HepG2 (cell line): ENCODE data around the gene CACNA1H. TPM values are rescaled to one million over a fixed set of nuclear protein-coding genes. Genes with fewer than 3 reads are reported as not detected.

Source experiments
- ADNP ChIP-seq: sonication (generic); formaldehyde crosslinking; IDR thresholded peaks from 2 replicates; pipeline ENCODE4 v1.4.0; 2020; ENCODE audit warnings: missing genetic modification reagents
- GABPA ChIP-seq, 2 experiments: IDR thresholded peaks; 2 replicates each; pipeline ENCODE4 v1.6.1; 2011 to 2016; ENCODE audit warnings: low read depth in 2 of 2, low read length in 1 of 2, missing biosample characterization in 1 of 2, missing genetic modification characterization in 1 of 2
- GTF3A ChIP-seq: sonication (generic); formaldehyde crosslinking; conservative IDR thresholded peaks from 2 replicates; pipeline ENCODE4 v1.4.0; 2020; ENCODE audit warnings: mild to moderate bottlenecking, missing genetic modification reagents
- MED1 ChIP-seq: sonication (generic); formaldehyde crosslinking; IDR thresholded peaks from 2 replicates; pipeline ENCODE4 v1.4.0; 2020; ENCODE audit warnings: missing genetic modification reagents
- MED13 ChIP-seq: sonication (generic); formaldehyde crosslinking; IDR thresholded peaks from 2 replicates; pipeline ENCODE4 v1.5.0; 2020; ENCODE audit warnings: missing genetic modification reagents
- POGZ ChIP-seq: sonication (generic); formaldehyde crosslinking; IDR thresholded peaks from 2 replicates; pipeline ENCODE4 v1.4.0; 2020; ENCODE audit warnings: mild to moderate bottlenecking, missing genetic modification reagents
- RBFOX2 ChIP-seq: fragments of 200-400 bp; formaldehyde crosslinking; IDR thresholded peaks from 2 replicates; pipeline ENCODE4 v1.6.1; 2017; ENCODE audit warnings: low read depth, mild to moderate bottlenecking, low read length
- REL ChIP-seq: sonication (generic); formaldehyde crosslinking; conservative IDR thresholded peaks from 2 replicates; pipeline ENCODE4 v1.8.0; 2022; ENCODE audit warnings: mild to moderate bottlenecking, missing genetic modification reagents, moderate library complexity
- RORA ChIP-seq: sonication (generic); formaldehyde crosslinking; IDR thresholded peaks from 2 replicates; pipeline ENCODE4 v1.5.0; 2020; ENCODE audit warnings: mild to moderate bottlenecking, missing genetic modification reagents, moderate library complexity
- ZBTB38 ChIP-seq: sonication (generic); formaldehyde crosslinking; IDR thresholded peaks from 2 replicates; pipeline ENCODE4 v1.5.1; 2020; ENCODE audit warnings: mild to moderate bottlenecking, missing genetic modification reagents
- ZKSCAN5 ChIP-seq: sonication (generic); formaldehyde crosslinking; IDR thresholded peaks from 2 replicates; pipeline ENCODE4 v1.5.1; 2020; ENCODE audit warnings: mild to moderate bottlenecking, missing genetic modification reagents
- ZNF446 ChIP-seq: sonication (generic); formaldehyde crosslinking; IDR thresholded peaks from 2 replicates; pipeline ENCODE4 v1.5.0; 2020; ENCODE audit warnings: mild to moderate bottlenecking, missing genetic modification reagents
- ZNF563 ChIP-seq: sonication (generic); formaldehyde crosslinking; IDR thresholded peaks from 2 replicates; pipeline ENCODE4 v1.8.0; 2022; ENCODE audit warnings: mild to moderate bottlenecking, moderate library complexity, missing genetic modification reagents
- ZNF674 ChIP-seq: sonication (generic); formaldehyde crosslinking; IDR thresholded peaks from 2 replicates; pipeline ENCODE4 v1.5.0; 2020; ENCODE audit warnings: low read depth, mild to moderate bottlenecking, missing genetic modification reagents
- ZNF782 ChIP-seq: sonication (generic); formaldehyde crosslinking; IDR thresholded peaks from 2 replicates; pipeline ENCODE4 v1.4.0; 2020; ENCODE audit warnings: missing genetic modification reagents, mild to moderate bottlenecking, borderline replicate concordance
- ZSCAN29 ChIP-seq: sonication (generic); formaldehyde crosslinking; conservative IDR thresholded peaks from 2 replicates; pipeline ENCODE4 v1.4.0; 2020; ENCODE audit warnings: mild to moderate bottlenecking, missing genetic modification reagents
- polyA plus RNA-seq, 8 experiments: library from polyadenylated mRNA; depleted of rRNA in 3 of 8; stranded (reverse) in 7 of 8; unstranded in 1 of 8; fragments of >200 nt; fragmentation: Illumina TruSeq in 4 of 8; extraction: Trizol in 4 of 8; gene quantifications; 2 replicates each; pipeline versions ENCODE4 v1.2.1 to v1.2.3, GENCODE V29; 2011 to 2016; ENCODE audit warnings: low read depth in 4 of 8, missing spikeins in 1 of 8, mixed read lengths in 1 of 8; ENCODE audit not compliant: insufficient read depth in 1 of 8
- total RNA-seq, 5 experiments: library from RNA; depleted of rRNA; stranded (reverse); fragments of >200 nt; fragmentation: Illumina TruSeq; extraction: Trizol; gene quantifications; 2 replicates each; pipeline ENCODE4 v1.2.3, GENCODE V29; 2016; ENCODE audit warnings: low read depth in 1 of 5
- TF ChIP-seq, protein P1 (sequence below), 2 experiments: IDR thresholded peaks; 2 replicates each; pipeline ENCODE4 v1.6.1; 2011 to 2012; ENCODE audit warnings: low read length in 2 of 2, borderline replicate concordance in 1 of 2, low read depth in 1 of 2, mild to moderate bottlenecking in 1 of 2, moderate library complexity in 1 of 2
- TF ChIP-seq, protein P2 (sequence below): fragments of 450-650 bp; IDR thresholded peaks from 2 replicates; pipeline ENCODE4 v1.6.1; 2017
- TF ChIP-seq, protein P3 (sequence below): sonication (generic); formaldehyde crosslinking; IDR thresholded peaks from 2 replicates; pipeline ENCODE4 v1.5.0; 2020; ENCODE audit warnings: mild to moderate bottlenecking, low read depth, missing genetic modification reagents, borderline replicate concordance
- TF ChIP-seq, protein P4 (sequence below): sonication (generic); formaldehyde crosslinking; IDR thresholded peaks from 2 replicates; pipeline ENCODE4 v1.4.0; 2020; ENCODE audit warnings: missing genetic modification reagents; ENCODE audit errors: not compliant biosample characterization
- TF ChIP-seq, protein P5 (sequence below): sonication (generic); formaldehyde crosslinking; IDR thresholded peaks from 2 replicates; pipeline ENCODE4 v1.8.0; 2022; ENCODE audit warnings: missing genetic modification reagents, mild to moderate bottlenecking, inconsistent platforms, borderline replicate concordance
- TF ChIP-seq, protein P6 (sequence below): sonication (generic); formaldehyde crosslinking; IDR thresholded peaks from 2 replicates; pipeline ENCODE4 v1.4.0; 2020; ENCODE audit warnings: mild to moderate bottlenecking, low read depth, missing genetic modification reagents

CACNA1H gene
- total and polyA plus RNA-seq, 2 of the 13 experiments (the other 11 are each of a cell fraction or from before 2014, with no cell fraction given) = 0.40 to 1.8 TPM

DNA sequence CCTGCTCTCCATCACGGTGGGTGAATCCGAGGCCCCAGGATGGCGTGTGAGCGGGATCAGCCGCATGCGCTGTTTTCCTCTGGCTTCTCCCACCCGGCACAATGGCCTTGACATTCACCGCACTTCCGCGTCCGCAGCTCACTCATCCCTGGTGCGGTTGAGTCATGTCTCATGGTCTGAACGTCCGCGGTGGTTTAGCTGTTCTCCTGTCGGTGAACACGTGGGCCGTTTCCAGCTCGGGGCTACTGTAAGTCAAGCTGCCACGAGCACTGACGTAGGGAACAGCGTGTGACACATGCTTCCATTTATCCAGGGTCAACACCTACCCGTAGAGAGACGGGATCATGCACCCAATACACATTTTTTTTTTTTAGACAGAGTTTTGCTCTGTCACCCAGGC lies 15.3 kb upstream of the CACNA1H start (continued):
- TF ChIP-seq, protein P1, sequence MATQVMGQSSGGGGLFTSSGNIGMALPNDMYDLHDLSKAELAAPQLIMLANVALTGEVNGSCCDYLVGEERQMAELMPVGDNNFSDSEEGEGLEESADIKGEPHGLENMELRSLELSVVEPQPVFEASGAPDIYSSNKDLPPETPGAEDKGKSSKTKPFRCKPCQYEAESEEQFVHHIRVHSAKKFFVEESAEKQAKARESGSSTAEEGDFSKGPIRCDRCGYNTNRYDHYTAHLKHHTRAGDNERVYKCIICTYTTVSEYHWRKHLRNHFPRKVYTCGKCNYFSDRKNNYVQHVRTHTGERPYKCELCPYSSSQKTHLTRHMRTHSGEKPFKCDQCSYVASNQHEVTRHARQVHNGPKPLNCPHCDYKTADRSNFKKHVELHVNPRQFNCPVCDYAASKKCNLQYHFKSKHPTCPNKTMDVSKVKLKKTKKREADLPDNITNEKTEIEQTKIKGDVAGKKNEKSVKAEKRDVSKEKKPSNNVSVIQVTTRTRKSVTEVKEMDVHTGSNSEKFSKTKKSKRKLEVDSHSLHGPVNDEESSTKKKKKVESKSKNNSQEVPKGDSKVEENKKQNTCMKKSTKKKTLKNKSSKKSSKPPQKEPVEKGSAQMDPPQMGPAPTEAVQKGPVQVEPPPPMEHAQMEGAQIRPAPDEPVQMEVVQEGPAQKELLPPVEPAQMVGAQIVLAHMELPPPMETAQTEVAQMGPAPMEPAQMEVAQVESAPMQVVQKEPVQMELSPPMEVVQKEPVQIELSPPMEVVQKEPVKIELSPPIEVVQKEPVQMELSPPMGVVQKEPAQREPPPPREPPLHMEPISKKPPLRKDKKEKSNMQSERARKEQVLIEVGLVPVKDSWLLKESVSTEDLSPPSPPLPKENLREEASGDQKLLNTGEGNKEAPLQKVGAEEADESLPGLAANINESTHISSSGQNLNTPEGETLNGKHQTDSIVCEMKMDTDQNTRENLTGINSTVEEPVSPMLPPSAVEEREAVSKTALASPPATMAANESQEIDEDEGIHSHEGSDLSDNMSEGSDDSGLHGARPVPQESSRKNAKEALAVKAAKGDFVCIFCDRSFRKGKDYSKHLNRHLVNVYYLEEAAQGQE (IDR thresholded peaks at IDR 0.05; ENCODE audit: borderline replicate concordance in 1 of 2, low read depth in 1 of 2, low read length in 2 of 2) = no peak
- TF ChIP-seq ZBTB38 (CRISPR knock-in tag) (no peak), ZSCAN29 (CRISPR knock-in tag) (no peak), GABPA (IDR thresholded peaks at IDR 0.05; ENCODE audit: low read depth, low read length) (no peak), GABPA (CRISPR knock-in tag; IDR thresholded peaks at IDR 0.05; ENCODE audit: low read depth) (no peak), ZNF674 (CRISPR knock-in tag) (no peak), ZNF446 (CRISPR knock-in tag) (no peak), POGZ (CRISPR knock-in tag) (no peak), ADNP (CRISPR knock-in tag) (no peak), MED13 (CRISPR knock-in tag) (no peak), RBFOX2 (no peak), ZNF782 (CRISPR knock-in tag) (no peak), RORA (CRISPR knock-in tag) (no peak), MED1 (CRISPR knock-in tag) (peak; percentile 61), ZKSCAN5 (CRISPR knock-in tag) (no peak), GTF3A (no peak), ZNF563 (CRISPR knock-in tag) (no peak), REL (CRISPR knock-in tag) (no peak)
- TF ChIP-seq, protein P2, sequence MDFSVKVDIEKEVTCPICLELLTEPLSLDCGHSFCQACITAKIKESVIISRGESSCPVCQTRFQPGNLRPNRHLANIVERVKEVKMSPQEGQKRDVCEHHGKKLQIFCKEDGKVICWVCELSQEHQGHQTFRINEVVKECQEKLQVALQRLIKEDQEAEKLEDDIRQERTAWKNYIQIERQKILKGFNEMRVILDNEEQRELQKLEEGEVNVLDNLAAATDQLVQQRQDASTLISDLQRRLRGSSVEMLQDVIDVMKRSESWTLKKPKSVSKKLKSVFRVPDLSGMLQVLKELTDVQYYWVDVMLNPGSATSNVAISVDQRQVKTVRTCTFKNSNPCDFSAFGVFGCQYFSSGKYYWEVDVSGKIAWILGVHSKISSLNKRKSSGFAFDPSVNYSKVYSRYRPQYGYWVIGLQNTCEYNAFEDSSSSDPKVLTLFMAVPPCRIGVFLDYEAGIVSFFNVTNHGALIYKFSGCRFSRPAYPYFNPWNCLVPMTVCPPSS = no peak
- TF ChIP-seq, protein P3, sequence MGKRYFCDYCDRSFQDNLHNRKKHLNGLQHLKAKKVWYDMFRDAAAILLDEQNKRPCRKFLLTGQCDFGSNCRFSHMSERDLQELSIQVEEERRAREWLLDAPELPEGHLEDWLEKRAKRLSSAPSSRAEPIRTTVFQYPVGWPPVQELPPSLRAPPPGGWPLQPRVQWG (CRISPR knock-in tag) = no peak
- TF ChIP-seq, protein P4, sequence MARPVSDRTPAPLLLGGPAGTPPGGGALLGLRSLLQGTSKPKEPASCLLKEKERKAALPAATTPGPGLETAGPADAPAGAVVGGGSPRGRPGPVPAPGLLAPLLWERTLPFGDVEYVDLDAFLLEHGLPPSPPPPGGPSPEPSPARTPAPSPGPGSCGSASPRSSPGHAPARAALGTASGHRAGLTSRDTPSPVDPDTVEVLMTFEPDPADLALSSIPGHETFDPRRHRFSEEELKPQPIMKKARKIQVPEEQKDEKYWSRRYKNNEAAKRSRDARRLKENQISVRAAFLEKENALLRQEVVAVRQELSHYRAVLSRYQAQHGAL (CRISPR knock-in tag) = no peak
- TF ChIP-seq, protein P5, sequence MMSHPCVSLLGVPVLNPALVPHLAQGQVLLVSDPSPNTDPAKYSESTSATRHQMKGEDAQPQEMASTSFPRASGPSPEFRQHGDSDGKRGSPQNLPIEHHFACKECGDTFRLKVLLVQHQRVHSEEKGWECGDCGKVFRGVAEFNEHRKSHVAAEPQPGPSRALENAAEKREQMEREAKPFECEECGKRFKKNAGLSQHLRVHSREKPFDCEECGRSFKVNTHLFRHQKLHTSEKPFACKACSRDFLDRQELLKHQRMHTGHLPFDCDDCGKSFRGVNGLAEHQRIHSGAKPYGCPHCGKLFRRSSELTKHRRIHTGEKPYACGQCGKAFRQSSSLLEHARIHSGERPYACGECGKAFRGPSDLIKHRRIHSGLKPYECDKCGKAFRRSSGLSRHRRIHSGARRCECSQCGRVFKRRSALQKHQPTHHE (CRISPR knock-in tag) = no peak
- TF ChIP-seq, protein P6, sequence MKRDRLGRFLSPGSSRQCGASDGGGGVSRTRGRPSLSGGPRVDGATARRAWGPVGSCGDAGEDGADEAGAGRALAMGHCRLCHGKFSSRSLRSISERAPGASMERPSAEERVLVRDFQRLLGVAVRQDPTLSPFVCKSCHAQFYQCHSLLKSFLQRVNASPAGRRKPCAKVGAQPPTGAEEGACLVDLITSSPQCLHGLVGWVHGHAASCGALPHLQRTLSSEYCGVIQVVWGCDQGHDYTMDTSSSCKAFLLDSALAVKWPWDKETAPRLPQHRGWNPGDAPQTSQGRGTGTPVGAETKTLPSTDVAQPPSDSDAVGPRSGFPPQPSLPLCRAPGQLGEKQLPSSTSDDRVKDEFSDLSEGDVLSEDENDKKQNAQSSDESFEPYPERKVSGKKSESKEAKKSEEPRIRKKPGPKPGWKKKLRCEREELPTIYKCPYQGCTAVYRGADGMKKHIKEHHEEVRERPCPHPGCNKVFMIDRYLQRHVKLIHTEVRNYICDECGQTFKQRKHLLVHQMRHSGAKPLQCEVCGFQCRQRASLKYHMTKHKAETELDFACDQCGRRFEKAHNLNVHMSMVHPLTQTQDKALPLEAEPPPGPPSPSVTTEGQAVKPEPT = no peak
